WERI-Rb-1 (cell line): ENCODE data around the gene DCXR.
A peak's percentile ranks its signal among the peaks of the same experiment; 100 is the strongest.

Experiments used
- DNase-seq: peaks from one replicate; pipeline ENCODE4 v3.0.0-alpha.2; 2020
- H3K27ac ChIP-seq: fragments of 250-450 bp; sonication (Bioruptor Pico); 2 replicates; pipeline ENCODE4 v1.5.1; 2020; ENCODE audit warnings: mild to moderate bottlenecking, moderate library complexity
- H3K27me3 ChIP-seq: fragments of 250-450 bp; sonication (Bioruptor Pico); 2 replicates; pipeline ENCODE4 v1.5.1; 2021; ENCODE audit warnings: mild to moderate bottlenecking, low read depth, moderate library complexity; ENCODE audit not compliant: insufficient read depth, severe bottlenecking
- H3K36me3 ChIP-seq: fragments of 250-450 bp; sonication (Bioruptor Pico); 2 replicates; pipeline ENCODE4 v1.5.1; 2020; ENCODE audit warnings: mild to moderate bottlenecking, moderate library complexity
- H3K4me3 ChIP-seq: 2 replicates; pipeline ENCODE4 v1.5.1; 2011; ENCODE audit warnings: low read depth, mild to moderate bottlenecking, control low read depth, low read length
- H3K9me3 ChIP-seq: fragments of 250-450 bp; sonication (Bioruptor Pico); 2 replicates; pipeline ENCODE4 v1.5.1; 2021; ENCODE audit warnings: mild to moderate bottlenecking, moderate library complexity; ENCODE audit not compliant: severe bottlenecking
- TF ChIP-seq, protein P1 (sequence below): IDR thresholded peaks from 2 replicates; pipeline ENCODE4 v1.5.1; 2011; ENCODE audit warnings: low read depth, mild to moderate bottlenecking, control low read depth, inconsistent platforms, low read length

The DCXR gene

DNA sequence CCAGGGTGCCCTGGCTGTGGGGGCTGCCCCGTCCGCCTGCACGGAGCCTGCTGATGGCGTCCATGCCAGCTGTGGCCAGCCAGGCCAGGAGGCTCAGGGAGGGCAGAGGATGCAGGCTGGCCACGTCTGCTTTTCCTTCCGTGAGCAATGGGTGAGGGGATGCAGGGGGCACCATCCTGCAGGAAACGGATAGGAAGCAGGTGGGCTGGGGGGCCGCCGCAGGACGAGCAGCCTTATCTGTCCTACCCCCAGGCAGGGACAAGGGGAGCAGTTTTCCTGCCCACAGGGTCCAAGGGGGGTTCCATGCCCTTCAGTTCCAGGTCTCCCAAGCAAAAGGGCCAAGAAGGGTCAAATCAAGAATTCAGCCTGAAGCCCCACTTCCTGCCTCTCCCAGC is 21.4 kb upstream of the DCXR start:
- H3K27me3 ChIP-seq = no peaks in the 10 kb centered on the region
- H3K36me3 ChIP-seq = peaks cover 97% of the 10 kb centered on the region
- peak overlapping the region; percentile 23 for H3K27ac ChIP-seq
- H3K4me3 ChIP-seq = no peak overlapping the region
- no peaks in the 10 kb centered on the region for H3K9me3 ChIP-seq
- TF ChIP-seq, protein P1, sequence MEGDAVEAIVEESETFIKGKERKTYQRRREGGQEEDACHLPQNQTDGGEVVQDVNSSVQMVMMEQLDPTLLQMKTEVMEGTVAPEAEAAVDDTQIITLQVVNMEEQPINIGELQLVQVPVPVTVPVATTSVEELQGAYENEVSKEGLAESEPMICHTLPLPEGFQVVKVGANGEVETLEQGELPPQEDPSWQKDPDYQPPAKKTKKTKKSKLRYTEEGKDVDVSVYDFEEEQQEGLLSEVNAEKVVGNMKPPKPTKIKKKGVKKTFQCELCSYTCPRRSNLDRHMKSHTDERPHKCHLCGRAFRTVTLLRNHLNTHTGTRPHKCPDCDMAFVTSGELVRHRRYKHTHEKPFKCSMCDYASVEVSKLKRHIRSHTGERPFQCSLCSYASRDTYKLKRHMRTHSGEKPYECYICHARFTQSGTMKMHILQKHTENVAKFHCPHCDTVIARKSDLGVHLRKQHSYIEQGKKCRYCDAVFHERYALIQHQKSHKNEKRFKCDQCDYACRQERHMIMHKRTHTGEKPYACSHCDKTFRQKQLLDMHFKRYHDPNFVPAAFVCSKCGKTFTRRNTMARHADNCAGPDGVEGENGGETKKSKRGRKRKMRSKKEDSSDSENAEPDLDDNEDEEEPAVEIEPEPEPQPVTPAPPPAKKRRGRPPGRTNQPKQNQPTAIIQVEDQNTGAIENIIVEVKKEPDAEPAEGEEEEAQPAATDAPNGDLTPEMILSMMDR = no peak
- DNase-seq = no peak

DNA sequence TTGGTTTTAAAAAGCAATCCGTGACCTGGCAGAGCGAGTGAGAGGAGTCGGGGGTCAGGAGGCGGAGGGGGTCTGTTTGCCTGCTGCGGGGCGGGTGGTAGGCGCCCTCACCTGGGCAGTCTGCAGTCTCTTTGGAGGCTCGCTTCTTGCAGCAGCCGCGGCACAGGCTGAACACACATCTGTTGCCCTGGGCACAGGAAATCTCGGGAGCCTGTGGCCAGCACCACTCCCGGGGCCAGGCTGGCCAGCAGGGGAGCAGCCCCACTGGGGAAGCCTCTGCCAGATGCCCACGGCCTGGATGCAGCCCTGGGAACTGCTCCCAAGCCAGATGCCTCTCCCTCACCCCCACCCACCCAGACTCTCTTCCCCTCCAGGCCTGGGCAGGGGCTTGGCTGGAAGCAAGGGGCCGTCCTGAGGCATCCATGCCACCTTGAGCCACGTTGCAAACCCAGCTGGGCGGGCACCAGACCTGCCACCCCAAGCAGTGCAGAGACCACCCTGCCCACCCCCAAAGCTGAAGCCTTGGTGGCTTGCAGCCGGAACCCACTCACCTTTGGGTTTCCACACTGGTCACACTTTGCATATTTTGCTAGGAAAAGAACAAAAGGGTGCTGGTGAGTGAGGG is 20.8 kb upstream of the DCXR start:
- DNase-seq = no peak
- Histone ChIP-seq H3K9me3 (no peaks in the 10 kb centered on the region), H3K27me3 (no peaks in the 10 kb centered on the region), H3K36me3 (peaks cover 97% of the 10 kb centered on the region), H3K4me3 (no peak overlapping the region), H3K27ac (peak overlapping the region; percentile 23)
- TF ChIP-seq, protein P1 = peak; percentile 22; the same call in 1 of the 2 replicates

DNA sequence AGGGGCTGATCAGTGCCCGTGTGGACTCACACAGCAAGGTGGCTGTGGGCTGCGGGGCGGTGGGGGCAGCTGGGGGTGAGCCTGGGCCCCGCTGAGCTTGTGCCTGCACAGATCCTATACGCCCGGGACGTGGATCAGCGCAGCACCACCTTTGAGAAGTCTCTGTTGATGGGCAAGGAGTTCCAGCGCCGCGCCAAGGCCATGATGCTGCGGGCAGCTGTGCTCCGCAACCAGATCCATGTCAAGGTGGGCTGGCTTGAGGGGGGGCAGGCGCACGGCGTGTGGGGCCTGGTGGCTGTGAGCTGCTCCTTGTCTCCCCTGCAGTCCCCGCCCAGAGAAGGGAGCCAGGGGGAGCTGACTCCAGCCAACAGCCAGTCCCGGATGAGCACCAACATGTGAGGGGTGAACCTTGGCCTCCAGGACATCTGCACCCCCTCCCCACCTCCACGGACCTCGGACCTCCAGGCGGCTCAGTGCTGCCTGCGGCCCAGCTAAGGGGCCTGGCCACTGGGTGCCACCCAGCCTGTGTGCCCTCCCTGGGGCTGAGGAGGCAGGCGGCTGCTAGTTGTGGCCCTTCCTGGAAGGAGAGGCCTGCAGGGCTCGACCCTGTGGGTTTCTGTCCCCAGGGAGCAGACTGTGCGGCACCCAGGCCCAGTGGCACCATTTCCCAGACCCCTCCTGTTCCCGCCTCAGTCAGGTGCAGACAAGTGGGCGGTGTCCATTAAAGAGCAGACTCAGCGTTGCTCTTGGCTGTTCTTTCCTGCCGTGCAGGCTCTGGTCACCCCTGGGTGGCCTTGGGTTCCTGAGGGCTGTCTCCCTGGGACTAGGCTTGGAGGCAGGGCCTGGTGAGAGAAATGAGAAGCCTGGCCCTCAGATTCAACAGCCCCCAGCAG is 19.5 kb upstream of the DCXR start:
- DNase-seq = no peak
- peak overlapping the region; percentile 23 for H3K27ac ChIP-seq
- TF ChIP-seq, protein P1 = no peak
- no peaks in the 10 kb centered on the region for H3K9me3 ChIP-seq
- H3K4me3 ChIP-seq = no peak overlapping the region
- H3K27me3 ChIP-seq = no peaks in the 10 kb centered on the region
- peaks cover 87% of the 10 kb centered on the region for H3K36me3 ChIP-seq

DNA sequence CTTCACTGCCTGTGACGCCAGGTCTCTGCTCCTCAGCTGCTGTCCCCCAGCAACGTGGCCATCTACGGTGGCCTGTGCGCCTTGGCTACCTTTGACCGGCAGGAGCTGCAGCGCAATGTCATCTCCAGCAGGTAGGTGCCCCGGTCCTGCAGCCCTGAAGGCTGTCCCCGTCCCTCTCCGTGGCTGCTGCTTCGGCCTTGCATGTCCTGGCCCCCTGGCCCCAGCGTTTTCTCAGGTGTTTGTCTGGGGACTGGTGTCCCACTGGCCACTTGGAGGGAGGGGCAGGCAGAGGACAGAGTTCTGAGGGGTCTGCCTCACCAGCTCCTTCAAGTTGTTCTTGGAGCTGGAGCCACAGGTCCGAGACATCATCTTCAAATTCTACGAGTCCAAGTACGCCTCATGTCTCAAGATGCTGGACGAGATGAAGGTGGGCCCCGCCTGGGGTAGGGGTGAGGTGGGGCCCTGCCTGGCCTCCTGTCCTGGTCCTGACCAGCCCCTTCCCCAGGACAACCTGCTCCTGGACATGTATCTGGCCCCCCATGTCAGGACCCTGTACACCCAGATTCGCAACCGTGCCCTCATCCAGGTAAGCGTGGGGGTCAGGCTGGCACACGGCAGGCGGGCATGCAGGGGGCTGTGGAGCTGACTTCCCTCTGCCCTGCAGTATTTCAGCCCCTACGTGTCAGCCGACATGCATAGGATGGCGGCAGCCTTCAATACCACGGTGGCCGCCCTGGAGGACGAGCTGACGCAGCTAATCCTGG is 18.6 kb upstream of the DCXR start:
- no peak for DNase-seq
- TF ChIP-seq, protein P1 = no peak
- Histone ChIP-seq H3K4me3 (no peak overlapping the region), H3K9me3 (no peaks in the 10 kb centered on the region), H3K27ac (no peak overlapping the region; the same call in 1 of the 2 replicates), H3K27me3 (no peaks in the 10 kb centered on the region), H3K36me3 (peaks cover 80% of the 10 kb centered on the region)

- peaks cover 74% of the 10 kb centered on the region for H3K36me3 ChIP-seq
Observed at GRCh38 chr17:82055023-82055964, 17.8 kb upstream of the DCXR start.

More at GRCh38 chr17:82055023-82055964, 17.8 kb upstream of the DCXR start:
- Histone ChIP-seq H3K4me3 (no peak overlapping the region), H3K27me3 (no peaks in the 10 kb centered on the region), H3K27ac (no peak overlapping the region), H3K9me3 (no peaks in the 10 kb centered on the region)
- DNase-seq = no peak
- TF ChIP-seq, protein P1 = no peak
